ENCODE results near the gene CRIP2.

Gene CRIP2

GRCh38 chr14:105492971-105493871, 18.6 kb downstream of the CRIP2 start:
- no peak for DNase-seq (ENCODE audit: low read depth)
- H3K4me3 ChIP-seq (ENCODE audit: low read depth, low read length): no peak overlapping the region
- TF ChIP-seq, protein P1, sequence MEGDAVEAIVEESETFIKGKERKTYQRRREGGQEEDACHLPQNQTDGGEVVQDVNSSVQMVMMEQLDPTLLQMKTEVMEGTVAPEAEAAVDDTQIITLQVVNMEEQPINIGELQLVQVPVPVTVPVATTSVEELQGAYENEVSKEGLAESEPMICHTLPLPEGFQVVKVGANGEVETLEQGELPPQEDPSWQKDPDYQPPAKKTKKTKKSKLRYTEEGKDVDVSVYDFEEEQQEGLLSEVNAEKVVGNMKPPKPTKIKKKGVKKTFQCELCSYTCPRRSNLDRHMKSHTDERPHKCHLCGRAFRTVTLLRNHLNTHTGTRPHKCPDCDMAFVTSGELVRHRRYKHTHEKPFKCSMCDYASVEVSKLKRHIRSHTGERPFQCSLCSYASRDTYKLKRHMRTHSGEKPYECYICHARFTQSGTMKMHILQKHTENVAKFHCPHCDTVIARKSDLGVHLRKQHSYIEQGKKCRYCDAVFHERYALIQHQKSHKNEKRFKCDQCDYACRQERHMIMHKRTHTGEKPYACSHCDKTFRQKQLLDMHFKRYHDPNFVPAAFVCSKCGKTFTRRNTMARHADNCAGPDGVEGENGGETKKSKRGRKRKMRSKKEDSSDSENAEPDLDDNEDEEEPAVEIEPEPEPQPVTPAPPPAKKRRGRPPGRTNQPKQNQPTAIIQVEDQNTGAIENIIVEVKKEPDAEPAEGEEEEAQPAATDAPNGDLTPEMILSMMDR (conservative IDR thresholded peaks at IDR 0.05; ENCODE audit: low read depth, low read length): no peak

- TF ChIP-seq, protein P1 (conservative IDR thresholded peaks at IDR 0.05; ENCODE audit: low read depth, low read length): no peak
- H3K4me3 ChIP-seq (ENCODE audit: low read depth, low read length): no peak overlapping the region
- DNase-seq (ENCODE audit: low read depth): no peak
Measured at GRCh38 chr14:105493921-105494605, 19.4 kb downstream of the CRIP2 start.

DNA sequence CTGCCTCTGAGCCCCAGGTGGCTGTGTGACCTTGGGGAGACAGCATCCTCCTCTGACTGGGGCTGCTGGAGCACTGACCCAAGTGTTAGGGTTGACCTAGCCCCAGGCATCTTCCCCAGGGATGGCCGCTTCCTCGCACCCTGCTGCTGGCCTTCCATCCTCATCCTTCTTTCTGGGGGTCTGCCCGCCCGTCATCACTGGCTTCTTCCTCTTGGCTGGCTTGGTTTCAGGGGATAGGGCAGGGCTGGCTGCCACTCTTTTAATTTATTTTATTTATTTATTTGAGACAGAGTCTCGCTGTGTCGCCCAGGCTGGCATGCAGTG, 19.9 kb downstream of the CRIP2 start:
- TF ChIP-seq, protein P1 (conservative IDR thresholded peaks at IDR 0.05; ENCODE audit: low read depth, low read length): no peak
- DNase-seq (ENCODE audit: low read depth): no peak

GRCh38 chr14:105495101-105495989, 20.7 kb downstream of the CRIP2 start:
- no peak overlapping the region for H3K4me3 ChIP-seq (ENCODE audit: low read depth, low read length)
- TF ChIP-seq, protein P1 (conservative IDR thresholded peaks at IDR 0.05; ENCODE audit: low read depth, low read length): no peak
- no peak for DNase-seq (ENCODE audit: low read depth)

More for the DNA sequence above, 19.9 kb downstream of the CRIP2 start:
- H3K4me3 ChIP-seq (ENCODE audit: low read depth, low read length): no peak overlapping the region

GRCh38 chr14:105495990-105496830, 21.6 kb downstream of the CRIP2 start:
- H3K4me3 ChIP-seq (ENCODE audit: low read depth, low read length): no peak overlapping the region
- DNase-seq (ENCODE audit: low read depth): no peak
- TF ChIP-seq, protein P1 (conservative IDR thresholded peaks at IDR 0.05; ENCODE audit: low read depth, low read length): no peak

Measured in choroid plexus epithelial cell (primary cell).